H9 (cell line): Measurements from ENCODE around the gene LMBRD2. TPM values are rescaled to one million over a fixed set of nuclear protein-coding genes. Genes with fewer than 3 reads are reported as not detected.

Experiments used
- DNase-seq: peaks from one replicate; pipeline ENCODE4 v3.0.0-alpha.2; 2017
- H2AFZ ChIP-seq: one replicate; pipeline ENCODE4 v1.6.1; 2013; ENCODE audit warnings: mild to moderate bottlenecking, low read length, control low read depth, moderate library complexity
- H2AK5ac ChIP-seq: 2 replicates; pipeline ENCODE4 v1.6.1; 2013; ENCODE audit warnings: low read length, control low read depth, mixed read lengths; ENCODE audit not compliant: insufficient read length
- H2BK120ac ChIP-seq: one replicate; pipeline ENCODE4 v1.6.1; 2013; ENCODE audit warnings: low read depth, mild to moderate bottlenecking, low read length, control low read depth, inconsistent platforms; ENCODE audit not compliant: poor library complexity, severe bottlenecking
- H2BK12ac ChIP-seq: 2 replicates; pipeline ENCODE4 v1.6.1; 2013; ENCODE audit warnings: low read length, control low read depth, mixed read lengths, low read depth; ENCODE audit not compliant: insufficient read length
- H2BK15ac ChIP-seq: 2 replicates; pipeline ENCODE4 v1.6.1; 2013; ENCODE audit warnings: low read depth, low read length, control low read depth
- H2BK20ac ChIP-seq: one replicate; pipeline ENCODE4 v1.6.1; 2013; ENCODE audit warnings: low read depth, mild to moderate bottlenecking, low read length, control low read depth, inconsistent platforms; ENCODE audit not compliant: poor library complexity, severe bottlenecking
- H2BK5ac ChIP-seq: 2 replicates; pipeline ENCODE4 v1.6.1; 2013; ENCODE audit warnings: low read length, control low read depth, mixed read lengths; ENCODE audit not compliant: insufficient read length
- H3K14ac ChIP-seq: 2 replicates; pipeline ENCODE4 v1.6.1; 2013; ENCODE audit warnings: low read length, control low read depth; ENCODE audit not compliant: insufficient read depth
- H3K18ac ChIP-seq: 2 replicates; pipeline ENCODE4 v1.6.1; 2013; ENCODE audit warnings: low read depth, mild to moderate bottlenecking, mixed read lengths, low read length, control low read depth; ENCODE audit not compliant: insufficient read length
- H3K23ac ChIP-seq: 2 replicates; pipeline ENCODE4 v1.6.1; 2013; ENCODE audit warnings: low read length, control low read depth, mixed read lengths, low read depth; ENCODE audit not compliant: insufficient read length
- H3K23me2 ChIP-seq: 2 replicates; pipeline ENCODE4 v1.6.1; 2013; ENCODE audit warnings: low read depth, mild to moderate bottlenecking, mixed read lengths, low read length, control low read depth; ENCODE audit not compliant: insufficient read length, poor library complexity, severe bottlenecking
- H3K27ac ChIP-seq: 2 replicates; pipeline ENCODE4 v1.5.1; 2013; ENCODE audit warnings: low read length, control low read depth, mixed read lengths, low read depth; ENCODE audit not compliant: insufficient read length
- H3K27me3 ChIP-seq: 2 replicates; pipeline ENCODE4 v1.6.1; 2013; ENCODE audit warnings: low read length, control low read depth, inconsistent platforms; ENCODE audit not compliant: insufficient read depth
- H3K4ac ChIP-seq: 2 replicates; pipeline ENCODE4 v1.6.1; 2013; ENCODE audit warnings: low read depth, mild to moderate bottlenecking, control low read depth, inconsistent platforms, low read length, moderate library complexity
- H3K4me1 ChIP-seq: 2 replicates; pipeline ENCODE4 v1.6.1; 2013; ENCODE audit warnings: low read length, control low read depth, inconsistent platforms; ENCODE audit not compliant: insufficient read depth
- H3K4me2 ChIP-seq: 2 replicates; pipeline ENCODE4 v1.6.1; 2013; ENCODE audit warnings: low read length, control low read depth, mixed read lengths; ENCODE audit not compliant: insufficient read length, insufficient read depth
- H3K56ac ChIP-seq: 2 replicates; pipeline ENCODE4 v1.6.1; 2013; ENCODE audit warnings: low read depth, mild to moderate bottlenecking, mixed read lengths, low read length, control low read depth; ENCODE audit not compliant: insufficient read length
- H3K79me1 ChIP-seq: 2 replicates; pipeline ENCODE4 v1.6.1; 2013; ENCODE audit warnings: low read depth, mild to moderate bottlenecking, moderate library complexity, low read length, control low read depth, inconsistent platforms; ENCODE audit not compliant: insufficient read depth, poor library complexity, severe bottlenecking
- H3K79me2 ChIP-seq: 2 replicates; pipeline ENCODE4 v1.6.1; 2013; ENCODE audit warnings: low read length, control low read depth, inconsistent platforms; ENCODE audit not compliant: insufficient read depth
- H3K9ac ChIP-seq: 2 replicates; pipeline ENCODE4 v1.6.1; 2013; ENCODE audit warnings: low read length, control low read depth, mixed read lengths; ENCODE audit not compliant: insufficient read length; ENCODE audit errors: extremely low read depth
- H3K9me3 ChIP-seq: one replicate; pipeline ENCODE4 v1.6.1; 2013; ENCODE audit warnings: low read depth, low read length, inconsistent platforms; ENCODE audit not compliant: control insufficient read depth
- H3T11ph ChIP-seq: one replicate; pipeline ENCODE4 v1.6.1; 2013; ENCODE audit warnings: mild to moderate bottlenecking, low read length, control low read depth, inconsistent platforms
- H4K20me1 ChIP-seq: one replicate; pipeline ENCODE4 v1.6.1; 2013; ENCODE audit not compliant: control insufficient read depth, insufficient read length, insufficient read depth
- H4K5ac ChIP-seq: 2 replicates; pipeline ENCODE4 v1.6.1; 2013; ENCODE audit warnings: low read depth, mild to moderate bottlenecking, mixed read lengths, low read length, control low read depth; ENCODE audit not compliant: insufficient read length
- H4K8ac ChIP-seq: replicated peaks from 2 replicates; pipeline ENCODE4 v1.6.1; 2013; ENCODE audit warnings: low read length, control low read depth, mixed read lengths, low read depth; ENCODE audit not compliant: insufficient read length
- H4K91ac ChIP-seq: 2 replicates; pipeline ENCODE4 v1.6.1; 2013; ENCODE audit warnings: low read depth, mild to moderate bottlenecking, moderate library complexity, mixed read lengths, low read length, control low read depth; ENCODE audit not compliant: insufficient read length
- H3K27ac Mint-ChIP-seq, 3 experiments: 2 replicates in 2 of 3; 3 replicates in 1 of 3; pipeline ENCODE4 v1.8.0; 2020 to 2021; ENCODE audit warnings: mixed read lengths in 3 of 3, mild to moderate bottlenecking in 1 of 3, moderate library complexity in 1 of 3
- H3K27me3 Mint-ChIP-seq: 2 replicates; pipeline ENCODE4 v1.8.0; 2021; ENCODE audit warnings: low read depth, mild to moderate bottlenecking, moderate library complexity, mixed read lengths
- H3K36me3 Mint-ChIP-seq, 3 experiments: 2 replicates in 2 of 3; 3 replicates in 1 of 3; pipeline ENCODE4 v1.8.0; 2020 to 2021; ENCODE audit warnings: low read depth in 3 of 3, mixed read lengths in 3 of 3; ENCODE audit not compliant: insufficient read depth in 1 of 3
- H3K4me1 Mint-ChIP-seq, 2 experiments: 2 replicates each; pipeline ENCODE4 v1.8.0; 2020; ENCODE audit warnings: mixed read lengths in 2 of 2
- H3K4me3 Mint-ChIP-seq, 2 experiments: 2 replicates in 1 of 2; 3 replicates in 1 of 2; pipeline ENCODE4 v1.8.0; 2020 to 2021; ENCODE audit warnings: mild to moderate bottlenecking in 2 of 2, mixed read lengths in 2 of 2, moderate library complexity in 1 of 2
- H3K9me3 Mint-ChIP-seq, 2 experiments: 2 replicates in 1 of 2; 3 replicates in 1 of 2; pipeline ENCODE4 v1.8.0; 2020; ENCODE audit warnings: mild to moderate bottlenecking in 2 of 2, mixed read lengths in 2 of 2, moderate library complexity in 1 of 2
- WGBS: extraction: QIAGEN DNeasy Blood & Tissue Kit; methylation state at CpG from one replicate; pipeline ENCODE4 v1.1.7; 2013; ENCODE audit warnings: missing lambda C conversion rate, low lambda C conversion rate, mixed read lengths; ENCODE audit not compliant: insufficient read length; ENCODE audit errors: extremely low coverage; 5-methylcytosine and 5-hydroxymethylcytosine counted together
- total RNA-seq: library from RNA; stranded (reverse); gene quantifications from 2 replicates; pipeline ENCODE4 v1.2.1, GENCODE V29; 2021
- TF ChIP-seq, protein P1 (sequence below): fragments of 200-600 bp; sonication (generic); conservative IDR thresholded peaks from 3 replicates; pipeline ENCODE4 v1.8.0; 2021; ENCODE audit warnings: antibody characterized with exemption, mild to moderate bottlenecking

Gene LMBRD2
- total RNA-seq, 1 experiment from 2014 or later: 5.3 TPM

DNA sequence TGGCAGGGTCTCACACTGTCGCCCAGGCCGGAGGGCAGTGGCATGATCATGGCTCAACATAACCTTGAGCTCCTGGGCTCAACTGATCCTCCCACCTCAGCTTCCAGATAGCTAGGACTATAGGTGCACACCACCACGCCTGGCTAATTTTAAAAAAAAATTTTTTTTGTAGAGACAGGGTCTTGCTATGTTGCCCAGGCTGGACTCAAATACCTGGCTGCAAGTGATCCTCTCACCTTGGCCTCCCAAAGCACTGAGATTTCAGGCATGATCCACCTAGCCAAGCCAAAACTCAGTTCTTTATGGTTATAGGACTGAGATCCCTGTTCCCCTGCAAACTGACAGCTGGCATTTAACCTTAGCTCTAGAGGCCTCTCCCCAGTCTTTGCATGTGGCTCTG lies 5.3 kb downstream of the LMBRD2 start:
- no peak overlapping the region for H3K18ac ChIP-seq
- H3K27me3 Mint-ChIP-seq: no peaks in the 10 kb centered on the region

More for the DNA sequence above, 5.3 kb downstream of the LMBRD2 start:
- no peak overlapping the region for H3K4me2 ChIP-seq
- no peak overlapping the region for H3K14ac ChIP-seq
- no peaks in the 10 kb centered on the region; a peak in 1 of 7 replicates for H3K36me3 Mint-ChIP-seq
- H4K8ac ChIP-seq: no peak overlapping the region
- H2BK5ac ChIP-seq: no peak overlapping the region
- H3K23me2 ChIP-seq: peaks cover 4% of the 10 kb centered on the region
- H4K20me1 ChIP-seq: no peaks in the 10 kb centered on the region
- H3K9ac ChIP-seq: no peak overlapping the region
- no peak overlapping the region for H3K27ac Mint-ChIP-seq
- no peak overlapping the region for H4K91ac ChIP-seq
- no peak overlapping the region for H3K27ac ChIP-seq
- H3K79me2 ChIP-seq: no peaks in the 10 kb centered on the region
- H3T11ph ChIP-seq: no peak overlapping the region
- no peak overlapping the region for H2BK120ac ChIP-seq
- no peak overlapping the region for H2AFZ ChIP-seq
- TF ChIP-seq, protein P1, sequence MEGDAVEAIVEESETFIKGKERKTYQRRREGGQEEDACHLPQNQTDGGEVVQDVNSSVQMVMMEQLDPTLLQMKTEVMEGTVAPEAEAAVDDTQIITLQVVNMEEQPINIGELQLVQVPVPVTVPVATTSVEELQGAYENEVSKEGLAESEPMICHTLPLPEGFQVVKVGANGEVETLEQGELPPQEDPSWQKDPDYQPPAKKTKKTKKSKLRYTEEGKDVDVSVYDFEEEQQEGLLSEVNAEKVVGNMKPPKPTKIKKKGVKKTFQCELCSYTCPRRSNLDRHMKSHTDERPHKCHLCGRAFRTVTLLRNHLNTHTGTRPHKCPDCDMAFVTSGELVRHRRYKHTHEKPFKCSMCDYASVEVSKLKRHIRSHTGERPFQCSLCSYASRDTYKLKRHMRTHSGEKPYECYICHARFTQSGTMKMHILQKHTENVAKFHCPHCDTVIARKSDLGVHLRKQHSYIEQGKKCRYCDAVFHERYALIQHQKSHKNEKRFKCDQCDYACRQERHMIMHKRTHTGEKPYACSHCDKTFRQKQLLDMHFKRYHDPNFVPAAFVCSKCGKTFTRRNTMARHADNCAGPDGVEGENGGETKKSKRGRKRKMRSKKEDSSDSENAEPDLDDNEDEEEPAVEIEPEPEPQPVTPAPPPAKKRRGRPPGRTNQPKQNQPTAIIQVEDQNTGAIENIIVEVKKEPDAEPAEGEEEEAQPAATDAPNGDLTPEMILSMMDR: no peak
- H3K56ac ChIP-seq: no peak overlapping the region
- no peak overlapping the region for H2AK5ac ChIP-seq
- H4K5ac ChIP-seq: no peak overlapping the region
- peaks cover 8% of the 10 kb centered on the region in 2 experiments for H3K4me1 Mint-ChIP-seq
- no peak overlapping the region for H2BK12ac ChIP-seq
- H2BK15ac ChIP-seq: no peak overlapping the region
- DNase-seq: no peak
- no peaks in the 10 kb centered on the region for H3K79me1 ChIP-seq
- no peak overlapping the region for H3K4me3 Mint-ChIP-seq
- no peaks in the 10 kb centered on the region for H3K27me3 ChIP-seq
- no peaks in the 10 kb centered on the region for H3K9me3 Mint-ChIP-seq
- no peaks in the 10 kb centered on the region for H3K9me3 ChIP-seq
- H3K23ac ChIP-seq: no peak overlapping the region
- H2BK20ac ChIP-seq: no peak overlapping the region
- H3K4me1 ChIP-seq: no peaks in the 10 kb centered on the region
- WGBS: no CpG with 5 or more reads among the region's 3 CpGs
- H3K4ac ChIP-seq: no peak overlapping the region
